NCI-H146 treated with DMSO at 0.1 percent for 48 hours (cell line): ENCODE data around the gene CCDC61.

Experiments
- DNase-seq: peaks from one replicate; lab custom pipeline; 2025; ENCODE audit not compliant: unreplicated experiment; lab: John Stamatoyannopoulos, UW

CCDC61 gene

GRCh38 chr19:46015687-46016425, 20.6 kb downstream of the CCDC61 start:
- DNase-seq: no peak

- DNase-seq: peak; percentile 81
Measured at GRCh38 chr19:46016426-46017094, 21.3 kb downstream of the CCDC61 start.

- DNase-seq: no peak
Measured at GRCh38 chr19:46017095-46017429, 21.8 kb downstream of the CCDC61 start.

GRCh38 chr19:46017874-46018675, 22.8 kb downstream of the CCDC61 start:
- no peak for DNase-seq

GRCh38 chr19:46018729-46019251, 23.5 kb downstream of the CCDC61 start:
- DNase-seq: no peak

- no peak for DNase-seq
Measured at GRCh38 chr19:46019270-46019669, 24.0 kb downstream of the CCDC61 start.

- DNase-seq: no peak
Measured at GRCh38 chr19:46020819-46021125, 25.5 kb downstream of the CCDC61 start.

- no peak for DNase-seq
Measured at GRCh38 chr19:46021531-46022041, 26.3 kb downstream of the CCDC61 start.

- no peak for DNase-seq
Measured at GRCh38 chr19:46022061-46022430, 26.8 kb downstream of the CCDC61 start.

GRCh38 chr19:46022431-46023310, 27.4 kb downstream of the CCDC61 start, which contains the start of gene PGLYRP1:
TSS of gene PGLYRP1 (minus strand) at chr19:46023053. CDS start at chr19:46023021, 32 bp downstream.
- no peak for DNase-seq

- no peak for DNase-seq
Measured at GRCh38 chr19:46023311-46023779, 28.1 kb downstream of the CCDC61 start.

- DNase-seq: no peak
Measured at GRCh38 chr19:46025835-46026234, 30.6 kb downstream of the CCDC61 start.

- DNase-seq: no peak
Measured at GRCh38 chr19:46030812-46031550, 35.7 kb downstream of the CCDC61 start.

- DNase-seq: no peak
Measured at GRCh38 chr19:46031781-46032596, 36.7 kb downstream of the CCDC61 start.

GRCh38 chr19:46032597-46033025, 37.3 kb downstream of the CCDC61 start:
- no peak for DNase-seq

GRCh38 chr19:46033401-46033800, 38.1 kb downstream of the CCDC61 start:
- no peak for DNase-seq

- no peak for DNase-seq
Measured at GRCh38 chr19:46035546-46035945, 40.3 kb downstream of the CCDC61 start.

- no peak for DNase-seq
Measured at GRCh38 chr19:46035986-46036743, 40.9 kb downstream of the CCDC61 start.
